Fibroblast of skin of back (primary cell): ENCODE measurements around the gene ANKRD23.
"Not testable (repeated sequence)": the region's sequence is repeated elsewhere in the genome, so short reads cannot be mapped to it uniquely, and the experiment has no call there.

Experiments used
- DNase-seq: peaks from one replicate; pipeline ENCODE4 v3.0.0-alpha.2; 2013

Gene ANKRD23

GRCh38 chr2:96813656-96814055 lies 30.2 kb downstream of the ANKRD23 start:
- DNase-seq = no peak

- peak; percentile 50 for DNase-seq
Measured at GRCh38 chr2:96811917-96812316, 31.9 kb downstream of the ANKRD23 start.

- DNase-seq = no peak
Measured at GRCh38 chr2:96810783-96811192, 33.0 kb downstream of the ANKRD23 start.

- DNase-seq = no peak
Measured at GRCh38 chr2:96809951-96810782, 33.7 kb downstream of the ANKRD23 start.

- no peak for DNase-seq
Measured at GRCh38 chr2:96809216-96809882, 34.5 kb downstream of the ANKRD23 start.

GRCh38 chr2:96808176-96808837 lies 35.5 kb downstream of the ANKRD23 start:
- no peak for DNase-seq

GRCh38 chr2:96807127-96807471 lies 36.7 kb downstream of the ANKRD23 start:
- no peak for DNase-seq

GRCh38 chr2:96806468-96807126 lies 37.2 kb downstream of the ANKRD23 start:
- DNase-seq = no peak

- not testable (repeated sequence) for DNase-seq
Measured at GRCh38 chr2:96805946-96806345, 37.9 kb downstream of the ANKRD23 start.

- no peak for DNase-seq
Measured at GRCh38 chr2:96804986-96805385, 38.8 kb downstream of the ANKRD23 start.

GRCh38 chr2:96802721-96803120 lies 41.1 kb downstream of the ANKRD23 start:
- DNase-seq = no peak

GRCh38 chr2:96801786-96802595 lies 41.8 kb downstream of the ANKRD23 start:
- DNase-seq = no peak

GRCh38 chr2:96801005-96801785 lies 42.6 kb downstream of the ANKRD23 start:
- peak; percentile 34 for DNase-seq

GRCh38 chr2:96800061-96801004 lies 43.5 kb downstream of the ANKRD23 start:
- no peak for DNase-seq

- DNase-seq = no peak
Measured at GRCh38 chr2:96799623-96799935, 44.2 kb downstream of the ANKRD23 start.

GRCh38 chr2:96798733-96799622 lies 44.8 kb downstream of the ANKRD23 start:
- DNase-seq = no peak

- DNase-seq = no peak
Measured at GRCh38 chr2:96797066-96797625, 46.7 kb downstream of the ANKRD23 start.

GRCh38 chr2:96796497-96796896 lies 47.3 kb downstream of the ANKRD23 start:
- not testable (repeated sequence) for DNase-seq

- no peak for DNase-seq
Measured at GRCh38 chr2:96795076-96795475, 48.7 kb downstream of the ANKRD23 start.
